ENCODE data around the gene SLC39A8.

- TF ChIP-seq CTCF (IDR thresholded peaks at IDR 0.05) (peak in 1 of 4 experiments; percentile 29), POLR2AphosphoS5 (IDR thresholded peaks at IDR 0.05) (no peak)
These were observed 82.1 kb downstream of the SLC39A8 start for GRCh38 chr4:102263024-102263787.
